Measurements from ENCODE around the gene RFX3. TPM values are rescaled to one million over a fixed set of nuclear protein-coding genes. Genes with fewer than 3 reads are reported as not detected.

RFX3 gene
- total and polyA plus RNA-seq, 4 donors = 0.30 to 4.6 (median 1.5) TPM

DNA sequence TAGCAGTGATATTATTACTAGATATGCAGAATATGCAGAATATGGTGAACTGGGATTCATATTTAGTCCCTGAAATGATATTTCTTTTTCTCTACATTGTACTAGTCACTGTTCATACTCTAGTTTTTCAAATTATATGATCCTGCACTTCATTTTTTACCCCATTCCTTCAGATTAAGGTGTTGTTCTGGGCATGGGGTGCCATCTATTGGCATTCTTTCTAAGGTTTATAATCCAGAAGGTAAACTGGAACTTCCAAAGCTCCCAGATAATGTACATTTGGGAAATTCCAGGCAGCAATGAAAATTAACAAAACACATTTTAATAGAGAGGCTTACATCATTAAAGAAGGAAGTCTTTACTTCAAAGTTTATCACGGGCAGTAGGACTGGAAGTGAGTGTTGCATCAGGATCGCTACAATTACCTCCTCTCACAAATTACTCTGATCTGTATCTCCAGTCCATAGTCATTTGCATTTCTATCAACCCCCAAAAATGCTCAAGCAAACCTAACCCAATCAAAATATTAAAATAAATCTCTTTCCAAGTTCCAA is 12.5 kb downstream of the RFX3 start:
- H3K4me1 ChIP-seq (ENCODE audit: control insufficient read depth in 4 of 4, insufficient read depth in 4 of 4, low read length in 3 of 4) = no peaks in the 10 kb centered on the region
- no peak overlapping the region for H3K9ac ChIP-seq (ENCODE audit: low read depth in 1 of 2, low read length in 2 of 2)
- H3K4me3 ChIP-seq (ENCODE audit: low read depth in 1 of 3, low read length in 3 of 3) = no peak overlapping the region
- TF ChIP-seq FOXA2 (IDR thresholded peaks at IDR 0.05) = no peak
- TF ChIP-seq JUND (IDR thresholded peaks at IDR 0.05) = no peak
- no peaks in the 10 kb centered on the region for H3K9me3 ChIP-seq (ENCODE audit: control insufficient read depth in 4 of 4, low read length in 3 of 4)
- H3K36me3 ChIP-seq (ENCODE audit: control insufficient read depth in 4 of 4, insufficient read depth in 3 of 4, low read depth in 1 of 4, low read length in 3 of 4) = no peaks in the 10 kb centered on the region
- no peaks in the 10 kb centered on the region for H3K27me3 ChIP-seq (ENCODE audit: control insufficient read depth in 4 of 4, insufficient read depth in 4 of 4, low read length in 3 of 4)
- 88% methylated on average over 2 of the region's 2 CpGs for WGBS
- DNase-seq (ENCODE audit: low spot score) = no peak
- H3K27ac ChIP-seq (ENCODE audit: low read depth in 1 of 2, low read length in 2 of 2) = no peak overlapping the region

DNA sequence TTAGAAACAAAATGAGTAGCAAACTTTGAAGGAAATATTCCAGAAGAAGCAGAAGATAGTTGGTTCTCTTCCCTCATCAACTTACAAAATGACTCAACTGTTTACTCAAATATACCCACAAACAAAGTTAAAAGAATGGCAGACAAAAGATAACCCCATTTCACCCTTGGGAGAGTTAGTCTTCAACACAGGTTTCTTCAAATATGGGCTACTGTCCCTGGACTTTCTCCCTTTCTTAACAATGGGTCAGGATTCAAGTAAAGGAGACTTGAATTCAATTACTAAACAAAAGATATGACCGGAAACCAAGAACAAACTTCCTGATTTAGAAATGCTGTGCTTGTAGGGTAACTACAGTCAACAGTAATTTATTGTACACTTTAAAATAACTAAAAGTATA is 14.2 kb downstream of the RFX3 start:
- 68% methylated on average over 1 of the region's 1 CpG for WGBS
- no peak overlapping the region for H3K27ac ChIP-seq (ENCODE audit: low read depth in 1 of 2, low read length in 2 of 2)
- H3K4me1 ChIP-seq (ENCODE audit: control insufficient read depth in 4 of 4, insufficient read depth in 4 of 4, low read length in 3 of 4) = no peaks in the 10 kb centered on the region

More for the DNA sequence above, 14.2 kb downstream of the RFX3 start:
- Histone ChIP-seq H3K9ac (ENCODE audit: low read depth in 1 of 2, low read length in 2 of 2) (no peak overlapping the region), H3K27me3 (ENCODE audit: control insufficient read depth in 4 of 4, insufficient read depth in 4 of 4, low read length in 3 of 4) (no peaks in the 10 kb centered on the region), H3K36me3 (ENCODE audit: control insufficient read depth in 4 of 4, insufficient read depth in 3 of 4, low read depth in 1 of 4, low read length in 3 of 4) (no peaks in the 10 kb centered on the region), H3K9me3 (ENCODE audit: control insufficient read depth in 4 of 4, low read length in 3 of 4) (no peaks in the 10 kb centered on the region), H3K4me3 (ENCODE audit: low read depth in 1 of 3, low read length in 3 of 3) (no peak overlapping the region)
- DNase-seq (ENCODE audit: low spot score) = no peak
- TF ChIP-seq EGR1 (IDR thresholded peaks at IDR 0.05; ENCODE audit: low read depth in 2 of 2) = no peak
- no peak for TF ChIP-seq HNF4G (IDR thresholded peaks at IDR 0.05)
- TF ChIP-seq JUND (IDR thresholded peaks at IDR 0.05) = no peak
- no peak for TF ChIP-seq GABPA (IDR thresholded peaks at IDR 0.05 in 1 of 2, conservative IDR thresholded peaks at IDR 0.05 in 1 of 2)
- TF ChIP-seq, protein P1, sequence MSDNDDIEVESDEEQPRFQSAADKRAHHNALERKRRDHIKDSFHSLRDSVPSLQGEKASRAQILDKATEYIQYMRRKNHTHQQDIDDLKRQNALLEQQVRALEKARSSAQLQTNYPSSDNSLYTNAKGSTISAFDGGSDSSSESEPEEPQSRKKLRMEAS (IDR thresholded peaks at IDR 0.05) = no peak
- no peak for TF ChIP-seq RXRA (IDR thresholded peaks at IDR 0.05)
- no peak for TF ChIP-seq FOXA2 (IDR thresholded peaks at IDR 0.05)
- TF ChIP-seq, protein P2, sequence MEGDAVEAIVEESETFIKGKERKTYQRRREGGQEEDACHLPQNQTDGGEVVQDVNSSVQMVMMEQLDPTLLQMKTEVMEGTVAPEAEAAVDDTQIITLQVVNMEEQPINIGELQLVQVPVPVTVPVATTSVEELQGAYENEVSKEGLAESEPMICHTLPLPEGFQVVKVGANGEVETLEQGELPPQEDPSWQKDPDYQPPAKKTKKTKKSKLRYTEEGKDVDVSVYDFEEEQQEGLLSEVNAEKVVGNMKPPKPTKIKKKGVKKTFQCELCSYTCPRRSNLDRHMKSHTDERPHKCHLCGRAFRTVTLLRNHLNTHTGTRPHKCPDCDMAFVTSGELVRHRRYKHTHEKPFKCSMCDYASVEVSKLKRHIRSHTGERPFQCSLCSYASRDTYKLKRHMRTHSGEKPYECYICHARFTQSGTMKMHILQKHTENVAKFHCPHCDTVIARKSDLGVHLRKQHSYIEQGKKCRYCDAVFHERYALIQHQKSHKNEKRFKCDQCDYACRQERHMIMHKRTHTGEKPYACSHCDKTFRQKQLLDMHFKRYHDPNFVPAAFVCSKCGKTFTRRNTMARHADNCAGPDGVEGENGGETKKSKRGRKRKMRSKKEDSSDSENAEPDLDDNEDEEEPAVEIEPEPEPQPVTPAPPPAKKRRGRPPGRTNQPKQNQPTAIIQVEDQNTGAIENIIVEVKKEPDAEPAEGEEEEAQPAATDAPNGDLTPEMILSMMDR (IDR thresholded peaks at IDR 0.05; ENCODE audit: low read depth, low read length, missing input control) = no peak
- TF ChIP-seq, protein P3, sequence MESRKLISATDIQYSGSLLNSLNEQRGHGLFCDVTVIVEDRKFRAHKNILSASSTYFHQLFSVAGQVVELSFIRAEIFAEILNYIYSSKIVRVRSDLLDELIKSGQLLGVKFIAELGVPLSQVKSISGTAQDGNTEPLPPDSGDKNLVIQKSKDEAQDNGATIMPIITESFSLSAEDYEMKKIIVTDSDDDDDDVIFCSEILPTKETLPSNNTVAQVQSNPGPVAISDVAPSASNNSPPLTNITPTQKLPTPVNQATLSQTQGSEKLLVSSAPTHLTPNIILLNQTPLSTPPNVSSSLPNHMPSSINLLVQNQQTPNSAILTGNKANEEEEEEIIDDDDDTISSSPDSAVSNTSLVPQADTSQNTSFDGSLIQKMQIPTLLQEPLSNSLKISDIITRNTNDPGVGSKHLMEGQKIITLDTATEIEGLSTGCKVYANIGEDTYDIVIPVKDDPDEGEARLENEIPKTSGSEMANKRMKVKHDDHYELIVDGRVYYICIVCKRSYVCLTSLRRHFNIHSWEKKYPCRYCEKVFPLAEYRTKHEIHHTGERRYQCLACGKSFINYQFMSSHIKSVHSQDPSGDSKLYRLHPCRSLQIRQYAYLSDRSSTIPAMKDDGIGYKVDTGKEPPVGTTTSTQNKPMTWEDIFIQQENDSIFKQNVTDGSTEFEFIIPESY (IDR thresholded peaks at IDR 0.05) = no peak
- no peak for TF ChIP-seq SP1 (IDR thresholded peaks at IDR 0.05)
- no peak for TF ChIP-seq YY1 (IDR thresholded peaks at IDR 0.05)
- TF ChIP-seq, protein P4, sequence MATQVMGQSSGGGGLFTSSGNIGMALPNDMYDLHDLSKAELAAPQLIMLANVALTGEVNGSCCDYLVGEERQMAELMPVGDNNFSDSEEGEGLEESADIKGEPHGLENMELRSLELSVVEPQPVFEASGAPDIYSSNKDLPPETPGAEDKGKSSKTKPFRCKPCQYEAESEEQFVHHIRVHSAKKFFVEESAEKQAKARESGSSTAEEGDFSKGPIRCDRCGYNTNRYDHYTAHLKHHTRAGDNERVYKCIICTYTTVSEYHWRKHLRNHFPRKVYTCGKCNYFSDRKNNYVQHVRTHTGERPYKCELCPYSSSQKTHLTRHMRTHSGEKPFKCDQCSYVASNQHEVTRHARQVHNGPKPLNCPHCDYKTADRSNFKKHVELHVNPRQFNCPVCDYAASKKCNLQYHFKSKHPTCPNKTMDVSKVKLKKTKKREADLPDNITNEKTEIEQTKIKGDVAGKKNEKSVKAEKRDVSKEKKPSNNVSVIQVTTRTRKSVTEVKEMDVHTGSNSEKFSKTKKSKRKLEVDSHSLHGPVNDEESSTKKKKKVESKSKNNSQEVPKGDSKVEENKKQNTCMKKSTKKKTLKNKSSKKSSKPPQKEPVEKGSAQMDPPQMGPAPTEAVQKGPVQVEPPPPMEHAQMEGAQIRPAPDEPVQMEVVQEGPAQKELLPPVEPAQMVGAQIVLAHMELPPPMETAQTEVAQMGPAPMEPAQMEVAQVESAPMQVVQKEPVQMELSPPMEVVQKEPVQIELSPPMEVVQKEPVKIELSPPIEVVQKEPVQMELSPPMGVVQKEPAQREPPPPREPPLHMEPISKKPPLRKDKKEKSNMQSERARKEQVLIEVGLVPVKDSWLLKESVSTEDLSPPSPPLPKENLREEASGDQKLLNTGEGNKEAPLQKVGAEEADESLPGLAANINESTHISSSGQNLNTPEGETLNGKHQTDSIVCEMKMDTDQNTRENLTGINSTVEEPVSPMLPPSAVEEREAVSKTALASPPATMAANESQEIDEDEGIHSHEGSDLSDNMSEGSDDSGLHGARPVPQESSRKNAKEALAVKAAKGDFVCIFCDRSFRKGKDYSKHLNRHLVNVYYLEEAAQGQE (IDR thresholded peaks at IDR 0.05) = no peak
- TF ChIP-seq, protein P5, sequence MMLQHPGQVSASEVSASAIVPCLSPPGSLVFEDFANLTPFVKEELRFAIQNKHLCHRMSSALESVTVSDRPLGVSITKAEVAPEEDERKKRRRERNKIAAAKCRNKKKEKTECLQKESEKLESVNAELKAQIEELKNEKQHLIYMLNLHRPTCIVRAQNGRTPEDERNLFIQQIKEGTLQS (IDR thresholded peaks at IDR 0.05) = no peak
- no peak for TF ChIP-seq RAD21 (IDR thresholded peaks at IDR 0.05)
- TF ChIP-seq TAF1 (conservative IDR thresholded peaks at IDR 0.05) = no peak
- TF ChIP-seq NR2F2 (IDR thresholded peaks at IDR 0.05) = no peak

All from liver (tissue), 9 donors.